HG02763 (cell line): ENCODE measurements around the gene CAMTA1.
"Not testable (repeated sequence)": the region's sequence is repeated elsewhere in the genome, so short reads cannot be mapped to it uniquely, and the experiment has no call there.

ENCODE experiments used
- ATAC-seq: cut with Tn5 transposase; IDR thresholded peaks from one replicate; pipeline ENCODE4 v1.9.1; 2021; ENCODE audit warnings: mild to moderate bottlenecking, moderate library complexity; ENCODE audit not compliant: unreplicated experiment

CAMTA1 gene

GRCh38 chr1:6785318-6785727 is at the start of gene CAMTA1:
CAMTA1 (plus strand) TSS chr1:6785454; CDS start chr1:6785531, 77 bp downstream.
- ATAC-seq, result peak; percentile 60

GRCh38 chr1:6738987-6739676 is 46.1 kb upstream of the CAMTA1 start:
- ATAC-seq, result no peak

- not testable (repeated sequence) for ATAC-seq
These were observed 42.5 kb upstream of the CAMTA1 start for GRCh38 chr1:6742676-6743188.

- ATAC-seq, result no peak
These were observed 41.8 kb upstream of the CAMTA1 start for GRCh38 chr1:6743189-6744101.

GRCh38 chr1:6745073-6745472 is 40.2 kb upstream of the CAMTA1 start:
- ATAC-seq, result no peak

GRCh38 chr1:6747674-6748073 is 37.6 kb upstream of the CAMTA1 start:
- no peak for ATAC-seq

- no peak for ATAC-seq
These were observed 34.8 kb upstream of the CAMTA1 start for GRCh38 chr1:6750490-6750889.

- ATAC-seq, result no peak
These were observed 31.7 kb upstream of the CAMTA1 start for GRCh38 chr1:6753320-6754140.

- no peak for ATAC-seq
These were observed 28.8 kb upstream of the CAMTA1 start for GRCh38 chr1:6756457-6756856.

- ATAC-seq, result no peak
These were observed 27.4 kb upstream of the CAMTA1 start for GRCh38 chr1:6757719-6758435.

GRCh38 chr1:6761196-6761737 is 24.0 kb upstream of the CAMTA1 start:
- no peak for ATAC-seq

GRCh38 chr1:6762060-6762459 is 23.2 kb upstream of the CAMTA1 start:
- no peak for ATAC-seq

GRCh38 chr1:6770751-6771440 is 14.4 kb upstream of the CAMTA1 start:
- no peak for ATAC-seq

- no peak for ATAC-seq
These were observed 13.8 kb upstream of the CAMTA1 start for GRCh38 chr1:6771441-6771769.

- no peak for ATAC-seq
These were observed 10.9 kb upstream of the CAMTA1 start for GRCh38 chr1:6774381-6774780.

- no peak for ATAC-seq
These were observed 9.8 kb upstream of the CAMTA1 start for GRCh38 chr1:6775261-6776043.

- ATAC-seq, result no peak
These were observed 8.9 kb upstream of the CAMTA1 start for GRCh38 chr1:6776389-6776788.

GRCh38 chr1:6776895-6777294 is 8.4 kb upstream of the CAMTA1 start:
- no peak for ATAC-seq

GRCh38 chr1:6777813-6778212 is 7.4 kb upstream of the CAMTA1 start:
- no peak for ATAC-seq
